DMS 273 (cell line): ENCODE results near the gene AMOTL1.

Experiments
- DNase-seq: peaks from one replicate; lab custom pipeline; 2025; ENCODE audit not compliant: unreplicated experiment; lab: John Stamatoyannopoulos, UW

The AMOTL1 gene

GRCh38 chr11:94871491-94872185 is 103.5 kb downstream of the AMOTL1 start:
- DNase-seq: no peak

GRCh38 chr11:94873916-94874540 is 105.9 kb downstream of the AMOTL1 start:
- DNase-seq: no peak

- no peak for DNase-seq
These were observed 108.1 kb downstream of the AMOTL1 start for GRCh38 chr11:94876222-94876621.

- DNase-seq: peak; percentile 3
These were observed 108.7 kb downstream of the AMOTL1 start for GRCh38 chr11:94876645-94877442.

GRCh38 chr11:94877443-94878200 is 109.5 kb downstream of the AMOTL1 start:
- no peak for DNase-seq

GRCh38 chr11:94879006-94879405 is 110.8 kb downstream of the AMOTL1 start:
- no peak for DNase-seq

GRCh38 chr11:94880216-94880615 is 112.1 kb downstream of the AMOTL1 start:
- no peak for DNase-seq

GRCh38 chr11:94882931-94883330 is 114.8 kb downstream of the AMOTL1 start:
- DNase-seq: peak; percentile 17

GRCh38 chr11:94883878-94884277 is 115.7 kb downstream of the AMOTL1 start:
- no peak for DNase-seq

- DNase-seq: no peak
These were observed 116.2 kb downstream of the AMOTL1 start for GRCh38 chr11:94884376-94884775.

GRCh38 chr11:94885133-94885532 is 117.0 kb downstream of the AMOTL1 start:
- peak; percentile 91 for DNase-seq

- peak; percentile 65 for DNase-seq
These were observed 117.4 kb downstream of the AMOTL1 start for GRCh38 chr11:94885581-94885980.

GRCh38 chr11:94888204-94888603 is 120.0 kb downstream of the AMOTL1 start:
- no peak for DNase-seq

GRCh38 chr11:94895451-94895850 is 127.3 kb downstream of the AMOTL1 start:
- no peak for DNase-seq

GRCh38 chr11:94895971-94896370 is 127.8 kb downstream of the AMOTL1 start:
- DNase-seq: no peak

- peak; percentile 61 for DNase-seq
These were observed 129.2 kb downstream of the AMOTL1 start for GRCh38 chr11:94897330-94897768.

GRCh38 chr11:94907226-94907625 is 139.1 kb downstream of the AMOTL1 start:
- DNase-seq: no peak

- DNase-seq: no peak
These were observed 141.2 kb downstream of the AMOTL1 start for GRCh38 chr11:94909371-94909820.

GRCh38 chr11:94910270-94910669 is 142.1 kb downstream of the AMOTL1 start:
- no peak for DNase-seq

GRCh38 chr11:94910779-94911178 is 142.6 kb downstream of the AMOTL1 start:
- no peak for DNase-seq

GRCh38 chr11:94912806-94913205 is 144.7 kb downstream of the AMOTL1 start:
- no peak for DNase-seq
